GM18870 (cell line): ENCODE results near the gene SOX2.

Experiments
- ATAC-seq: cut with Tn5 transposase; IDR thresholded peaks from one replicate; pipeline ENCODE4 v1.9.1; 2021; ENCODE audit warnings: moderate library complexity; ENCODE audit not compliant: unreplicated experiment

SOX2 gene

DNA sequence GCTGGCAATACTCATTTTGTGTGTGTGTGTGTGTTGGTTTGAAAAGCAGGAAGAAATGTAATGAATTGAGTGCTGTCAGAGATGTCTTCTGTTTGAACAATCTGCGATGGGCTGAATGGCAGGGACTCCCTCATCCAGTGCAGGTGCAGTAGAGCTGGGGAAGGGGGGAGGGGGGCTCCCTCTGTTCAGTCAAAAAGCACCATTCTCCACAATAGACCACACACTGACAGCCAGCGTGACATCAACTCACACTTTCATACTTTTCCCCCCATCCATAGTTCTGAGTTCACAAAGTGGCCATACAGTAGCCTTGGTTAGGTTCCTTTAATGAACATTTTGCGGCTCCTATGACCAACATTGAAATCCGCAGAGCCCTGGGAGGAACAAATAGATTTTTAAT, 10.4 kb downstream of the SOX2 start:
- no peak for ATAC-seq

DNA sequence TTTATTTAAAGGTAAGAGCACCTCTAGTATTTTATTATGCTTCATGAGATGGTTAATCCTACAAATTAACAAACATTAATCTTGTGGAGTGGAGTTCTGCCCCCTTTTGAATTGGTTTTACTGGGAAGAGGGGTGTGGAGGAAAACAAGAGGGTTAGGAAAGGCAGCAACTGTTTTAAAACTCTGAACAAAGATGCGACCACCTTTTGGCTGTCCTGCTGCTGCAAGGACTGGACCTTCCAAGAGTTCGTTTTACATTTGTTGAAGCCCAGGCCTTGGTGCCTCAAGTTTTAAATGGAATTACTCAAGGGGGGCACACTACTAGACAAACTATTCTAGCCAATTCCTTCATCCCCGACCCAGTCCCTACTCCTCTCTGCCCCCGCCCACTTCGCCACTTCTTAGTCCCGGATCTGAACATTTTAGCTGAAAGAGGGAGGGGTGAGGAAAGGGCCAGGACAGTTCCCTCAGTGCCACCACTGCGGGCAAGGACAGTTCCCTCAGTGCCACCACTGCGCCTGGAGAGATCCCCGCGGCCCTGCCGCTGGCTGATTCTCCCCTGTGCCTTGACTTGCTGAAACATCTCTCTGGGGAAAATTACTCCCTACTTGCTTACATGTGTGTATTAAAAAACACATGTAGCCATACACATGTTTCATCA, 11.2 kb downstream of the SOX2 start:
- no peak for ATAC-seq

DNA sequence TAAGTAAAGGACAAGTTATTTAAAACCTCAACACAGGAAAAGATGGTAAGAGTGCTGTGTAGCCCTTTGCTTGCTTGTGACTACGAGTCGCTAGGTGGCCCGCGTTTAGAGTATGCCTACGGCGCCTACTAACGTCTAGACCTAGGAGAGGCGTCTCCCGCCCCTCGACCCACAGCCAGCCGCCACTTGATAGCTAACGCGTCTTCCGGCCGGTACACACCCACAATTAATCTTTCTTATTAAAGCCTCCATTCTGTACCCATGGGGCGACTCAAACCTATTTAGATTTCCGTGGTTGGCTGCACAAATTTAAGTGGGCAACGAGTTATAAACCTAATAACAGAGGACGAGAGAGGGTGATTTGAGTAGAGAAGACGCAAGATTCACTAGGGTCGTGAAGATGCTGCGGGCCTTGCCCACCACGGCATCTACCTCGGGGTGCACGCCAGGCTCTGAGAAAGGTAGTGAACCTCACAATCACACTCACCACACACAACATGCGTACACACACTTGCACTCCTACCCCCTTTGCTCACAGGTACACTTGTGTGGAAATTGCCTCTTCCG, 12.0 kb downstream of the SOX2 start:
- no peak for ATAC-seq

DNA sequence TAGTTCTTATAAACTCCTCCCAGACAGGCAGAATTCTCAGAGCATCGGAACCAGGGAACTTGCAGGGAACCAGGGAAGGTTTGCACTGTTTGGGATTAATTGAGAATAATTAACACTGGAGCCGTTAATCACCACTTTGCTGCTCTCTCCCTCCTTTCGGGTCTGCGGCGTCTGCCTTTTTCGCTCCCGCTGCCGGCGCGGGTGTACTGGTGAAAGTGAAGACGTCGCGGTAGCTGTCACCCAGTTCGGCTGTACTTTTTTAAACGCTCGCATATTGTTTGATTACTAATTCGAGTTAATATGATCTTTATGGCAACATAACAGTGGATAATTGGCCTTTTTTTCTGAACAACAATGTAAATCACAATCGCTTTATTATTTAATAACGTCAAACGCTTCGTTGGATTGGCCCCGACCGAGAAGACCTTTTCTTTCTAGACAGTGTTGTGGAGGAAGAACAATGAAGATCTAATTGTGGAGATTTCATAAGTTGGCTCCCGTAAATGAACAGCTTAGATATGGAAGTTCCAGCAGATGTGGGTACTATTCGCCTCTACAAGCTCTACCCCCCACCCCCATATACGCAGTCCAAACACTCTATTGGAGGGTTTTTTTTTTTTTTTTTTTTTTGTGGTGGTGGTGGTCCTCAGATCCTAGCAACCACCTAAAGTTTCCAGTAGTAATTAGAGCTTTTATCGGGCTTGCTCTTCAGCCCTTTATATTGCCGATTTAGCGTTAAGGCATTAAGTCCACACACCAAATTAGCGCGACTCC, 12.7 kb downstream of the SOX2 start:
- ATAC-seq, result no peak

DNA sequence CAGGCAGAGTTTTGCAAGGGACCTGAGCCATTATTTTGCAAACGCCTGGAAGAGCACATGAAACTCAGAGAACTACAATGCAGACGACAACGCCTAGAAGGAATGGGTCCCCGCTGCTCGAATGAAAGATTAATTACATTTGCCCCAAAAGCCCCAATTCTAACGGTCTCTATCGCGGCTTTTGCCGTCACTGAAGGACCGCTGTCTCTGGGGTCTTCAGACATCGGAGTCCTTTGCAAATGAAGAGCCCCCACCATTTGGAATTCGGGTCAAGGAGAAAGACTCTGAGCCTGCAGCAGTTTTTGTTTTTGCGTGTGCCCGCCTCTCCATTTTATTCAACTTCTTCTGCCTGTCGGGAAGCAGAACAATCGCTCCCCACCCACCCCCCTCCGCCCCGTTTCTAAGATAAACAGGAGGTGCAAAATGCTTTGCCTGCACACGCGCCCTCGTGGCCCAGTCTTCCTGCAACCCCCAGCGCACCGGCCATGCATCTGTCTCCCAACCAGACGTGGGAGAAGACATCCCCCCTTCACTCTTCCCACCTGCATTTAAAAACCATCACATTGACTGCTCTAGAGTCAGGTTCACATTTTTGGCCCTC, 13.5 kb downstream of the SOX2 start:
- no peak for ATAC-seq

DNA sequence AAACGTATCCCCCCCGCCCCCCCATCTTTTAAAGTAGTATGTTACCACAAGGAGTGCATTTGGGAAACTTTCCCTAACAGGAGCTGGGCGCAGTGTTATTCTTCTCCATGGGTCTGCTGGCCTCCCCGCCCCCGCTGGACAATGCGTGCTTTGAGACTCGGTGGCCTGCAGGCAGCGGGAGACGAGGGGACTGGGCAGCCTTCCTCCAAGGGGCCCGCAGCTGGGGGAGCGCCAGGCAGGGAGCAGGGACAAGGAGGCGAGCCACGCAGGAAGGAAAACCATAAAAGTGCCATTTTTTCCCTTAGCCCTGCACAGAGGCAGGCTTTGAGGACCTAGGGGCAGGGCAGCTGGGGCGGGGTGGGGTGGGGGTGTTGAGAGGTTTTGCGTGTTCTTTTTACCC, 14.1 kb downstream of the SOX2 start:
- no peak for ATAC-seq

DNA sequence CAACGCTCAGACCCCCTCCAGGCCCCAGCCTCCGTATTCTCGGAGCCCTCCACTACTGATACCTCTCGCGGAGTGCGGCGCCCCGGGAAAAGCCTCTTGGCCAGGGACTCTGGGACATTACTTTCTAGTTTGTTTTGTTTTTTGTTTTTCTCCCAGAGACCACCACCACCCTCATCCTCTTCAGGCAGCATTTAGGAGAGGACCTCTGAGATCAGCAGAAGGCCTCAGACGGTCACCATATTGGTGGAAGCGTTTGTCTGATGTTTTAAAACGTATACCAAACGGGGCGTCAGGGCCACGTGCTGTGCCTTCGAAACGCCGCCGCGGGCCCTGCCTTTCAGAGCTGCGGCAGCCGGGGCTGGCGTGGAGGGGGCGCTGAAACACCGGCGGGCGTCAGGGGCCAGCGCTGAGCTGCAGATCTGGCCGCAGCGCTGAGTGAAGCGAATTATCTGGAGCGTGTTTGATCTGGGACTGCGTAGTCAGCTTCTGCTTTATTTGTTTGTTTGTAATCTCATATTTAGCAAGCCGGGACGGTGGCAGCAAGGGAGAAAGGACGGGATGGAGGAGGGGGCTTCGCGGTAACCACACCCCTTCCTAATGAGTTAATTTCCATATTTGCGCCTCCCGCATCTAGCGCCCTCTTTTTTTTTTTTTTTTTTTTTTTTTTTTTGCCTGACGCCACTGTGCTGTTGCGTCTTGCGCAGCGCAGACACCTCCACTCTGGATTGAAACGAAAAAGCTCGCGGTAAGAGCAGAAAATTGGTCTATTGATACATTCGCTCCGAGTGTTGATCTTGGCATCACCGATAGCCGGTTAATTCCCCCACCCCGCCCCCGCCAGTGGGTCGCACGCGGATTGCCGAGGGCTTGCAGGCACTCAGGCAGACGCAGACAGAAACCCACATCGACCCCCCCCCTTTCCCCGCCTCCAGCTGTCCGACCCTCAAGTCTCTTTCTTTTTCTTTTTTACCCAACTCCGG, 14.9 kb downstream of the SOX2 start:
- ATAC-seq, result no peak

DNA sequence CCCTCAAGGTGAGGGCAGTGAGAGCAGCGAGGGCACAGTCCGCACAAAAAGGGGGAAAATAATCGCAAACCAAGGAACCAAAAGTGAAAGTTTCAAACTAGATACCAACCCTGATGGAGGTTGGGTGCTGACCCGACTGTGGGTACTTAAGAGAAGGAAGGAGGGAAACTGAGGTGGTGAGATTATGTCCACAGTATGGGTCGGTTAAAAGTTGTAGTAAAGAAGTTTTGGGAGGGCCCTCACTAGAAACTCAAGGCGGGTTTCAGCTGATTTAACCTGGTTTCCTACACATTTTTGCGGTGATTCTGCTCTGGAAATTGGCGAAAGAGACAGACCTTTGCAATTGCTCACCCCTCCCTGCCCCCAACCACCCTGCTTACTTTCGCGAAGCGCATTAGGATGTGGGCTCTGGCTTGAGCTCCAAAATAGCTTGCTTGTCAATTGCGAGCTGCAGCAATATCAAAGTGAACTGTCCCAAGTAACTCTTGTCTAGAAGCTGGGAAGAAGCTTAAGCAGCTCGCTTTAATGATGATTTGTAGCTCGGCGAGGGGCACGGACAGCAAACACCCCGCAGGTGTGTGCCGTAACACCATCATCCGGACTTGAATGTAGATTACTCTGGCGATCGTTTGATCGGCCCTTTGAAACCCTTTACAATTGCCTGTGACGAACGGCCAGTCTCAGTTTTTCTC, 15.8 kb downstream of the SOX2 start:
- no peak for ATAC-seq

DNA sequence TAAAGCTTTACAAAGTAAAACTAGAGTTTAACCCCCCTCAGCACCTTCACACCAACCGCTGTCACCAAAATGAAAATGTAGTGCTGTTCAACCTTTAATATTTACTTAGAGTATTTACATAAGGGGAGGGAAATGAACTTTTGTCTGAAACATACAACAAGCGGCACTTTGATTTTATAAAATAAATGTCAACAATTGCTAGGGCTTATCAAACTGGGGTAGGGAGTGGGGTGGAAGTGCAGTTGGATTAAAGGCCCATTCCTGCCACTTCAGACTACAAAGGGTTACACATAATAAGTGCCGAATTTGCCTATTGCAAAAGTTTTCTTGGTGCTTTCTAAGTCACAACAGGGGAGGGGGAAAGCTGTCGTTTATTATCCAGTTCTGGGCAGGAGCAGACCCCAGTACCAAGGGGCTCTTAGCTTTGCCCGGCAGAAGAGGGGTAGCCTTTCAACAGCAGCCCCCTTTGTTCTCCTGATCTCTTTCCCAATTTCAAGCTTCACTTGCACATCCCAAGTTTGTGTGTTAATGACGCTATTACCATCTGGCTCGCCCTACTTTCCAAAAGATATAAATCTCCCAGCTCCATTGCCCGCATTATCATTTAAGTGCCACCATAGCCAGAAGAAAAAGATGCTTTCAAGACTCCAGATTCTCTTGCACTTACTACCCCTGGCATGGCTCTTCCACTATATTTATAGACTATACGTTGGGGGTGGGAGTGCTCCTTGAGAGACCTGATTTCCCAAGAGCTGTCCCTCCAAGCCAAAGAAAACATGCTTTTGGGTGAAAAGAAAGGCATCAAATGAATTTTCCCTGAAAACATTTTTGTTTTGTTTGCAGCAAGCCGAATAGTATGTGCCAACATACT, 17.0 kb downstream of the SOX2 start:
- no peak for ATAC-seq

DNA sequence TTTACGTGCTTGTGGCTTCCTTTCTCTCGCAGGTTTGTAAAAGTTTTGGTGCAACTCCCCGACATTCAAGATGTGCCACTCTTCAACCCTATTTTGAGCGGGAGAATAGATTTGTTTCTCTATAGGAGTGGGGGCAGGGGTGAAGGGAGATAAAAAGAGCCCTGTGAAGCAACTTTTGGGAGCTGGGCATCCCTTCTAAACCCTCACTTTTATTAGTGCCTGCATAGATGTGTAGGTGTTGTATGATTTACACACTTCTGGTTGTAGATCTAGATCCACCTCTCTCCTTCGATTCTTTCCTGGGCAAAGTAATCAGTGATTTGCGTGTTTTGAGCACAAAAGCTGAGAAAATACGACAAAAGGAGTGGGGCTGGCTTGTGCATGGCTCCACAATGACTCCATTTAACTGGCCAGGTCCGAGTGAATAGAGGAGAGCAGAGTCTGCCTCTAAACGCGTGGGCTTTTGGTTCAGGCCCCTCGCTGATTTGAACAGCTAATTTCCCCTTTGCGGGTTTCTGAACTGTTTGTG, 17.7 kb downstream of the SOX2 start:
- no peak for ATAC-seq

DNA sequence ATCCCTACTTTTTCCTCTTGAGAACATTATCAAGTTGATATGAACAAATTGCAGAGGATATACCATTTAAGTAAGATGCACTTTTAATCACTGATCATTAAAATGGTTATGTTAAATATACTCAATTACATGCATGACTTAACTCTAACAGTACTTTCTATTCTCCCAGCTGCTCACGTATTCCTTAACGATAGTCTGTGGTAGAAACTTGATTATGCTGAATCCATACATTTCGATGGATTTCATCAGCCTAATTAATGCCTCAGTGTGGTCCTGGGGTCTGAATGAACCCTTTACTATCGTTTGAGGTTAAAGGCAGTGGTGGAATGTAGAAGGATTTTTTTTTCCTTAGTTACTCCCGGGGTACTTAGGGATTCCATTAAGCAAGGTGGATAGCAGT, 18.6 kb downstream of the SOX2 start:
- ATAC-seq, result no peak

DNA sequence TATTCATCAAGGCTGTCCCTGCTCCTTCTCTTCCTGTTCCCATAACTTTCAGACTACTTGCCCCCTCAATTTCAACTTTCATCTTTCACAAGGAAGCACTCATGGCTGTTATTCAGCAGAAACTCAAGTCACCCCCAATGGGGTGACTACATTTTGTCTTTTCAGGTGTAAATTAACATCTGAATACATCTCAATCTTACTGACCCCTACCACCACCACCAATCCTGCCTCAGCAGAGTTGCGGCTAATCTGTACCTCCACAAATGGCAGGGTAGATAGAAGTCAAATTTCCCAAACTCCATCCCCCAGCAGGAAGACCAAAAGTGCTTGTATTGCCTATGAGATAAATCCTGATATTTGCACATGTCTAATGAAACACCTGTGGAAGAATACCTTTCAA, 19.2 kb downstream of the SOX2 start:
- ATAC-seq, result no peak

DNA sequence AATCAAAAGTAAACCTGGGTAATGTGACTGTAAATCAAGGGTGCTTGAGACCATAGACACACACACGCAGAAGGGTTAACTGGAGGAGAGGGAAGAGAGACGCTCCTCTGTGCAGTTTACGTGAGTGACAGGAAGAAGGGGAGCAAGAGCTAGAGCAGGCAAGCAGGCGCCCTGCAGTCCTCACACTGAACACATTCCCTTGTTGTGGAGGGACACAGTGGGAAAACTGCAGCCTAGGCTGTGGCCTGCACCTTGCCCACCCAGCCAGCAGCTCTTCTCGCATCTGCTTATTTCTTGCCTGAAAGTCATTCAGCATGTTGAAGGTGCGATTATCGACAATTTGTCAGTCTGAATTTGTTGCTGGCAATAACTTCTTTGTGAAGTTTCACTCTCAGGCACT, 24.2 kb downstream of the SOX2 start:
- no peak for ATAC-seq

DNA sequence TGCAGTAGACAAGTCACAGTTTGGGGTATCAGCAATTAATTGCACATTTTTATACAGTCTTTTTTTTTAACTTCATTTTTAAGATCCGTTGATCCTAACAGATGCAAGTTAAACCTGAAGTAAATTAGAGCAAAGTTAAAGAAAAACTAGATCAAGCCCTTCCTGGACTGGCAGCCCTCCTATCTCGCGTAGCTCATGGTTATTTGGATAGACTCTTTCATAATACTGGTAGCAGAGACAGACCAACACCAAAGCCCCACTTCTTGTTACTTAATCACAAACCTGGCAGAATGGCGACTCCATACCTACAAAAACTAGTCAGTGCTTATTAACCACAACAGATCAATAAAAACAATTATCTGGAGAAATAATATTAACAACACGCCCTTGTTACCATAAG, 26.8 kb downstream of the SOX2 start:
- no peak for ATAC-seq

DNA sequence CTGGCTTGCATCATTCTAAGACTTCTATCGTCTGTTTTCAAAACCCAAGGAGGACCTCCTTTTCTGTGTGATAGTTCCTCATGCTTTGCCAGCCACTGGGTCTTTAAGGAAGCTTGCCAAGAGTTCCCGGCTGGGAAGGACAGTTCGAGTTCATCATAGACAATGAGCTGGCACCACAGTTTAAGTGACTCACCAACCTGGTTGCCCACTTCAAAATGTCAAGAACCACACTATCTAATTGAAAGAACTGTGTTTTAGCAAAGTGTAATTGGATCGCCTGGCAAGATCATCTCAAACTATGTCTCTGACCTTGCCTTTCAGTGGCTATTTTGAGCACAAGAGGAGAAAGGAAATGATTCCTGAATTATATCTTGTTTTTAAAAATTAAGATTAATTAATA, 27.9 kb downstream of the SOX2 start:
- ATAC-seq, result no peak

DNA sequence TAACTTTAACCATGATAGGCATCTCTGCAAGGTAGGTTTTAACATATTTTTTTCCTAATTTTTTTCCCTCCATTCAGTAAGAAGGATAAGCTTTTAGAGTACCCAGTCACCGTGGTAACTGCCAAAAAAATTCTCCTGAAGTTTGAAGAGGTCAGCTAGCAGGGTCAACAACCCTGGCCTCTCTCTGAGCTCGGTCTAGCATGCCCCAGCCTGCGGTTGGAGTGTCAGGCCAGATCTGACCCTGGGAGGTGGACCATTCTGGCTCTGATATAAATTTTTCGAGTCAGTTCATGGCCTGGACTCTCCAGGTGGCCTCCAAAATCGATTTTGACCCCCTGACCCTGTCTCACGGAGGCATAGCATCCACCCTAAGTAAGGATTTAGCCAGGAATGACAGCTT, 29.7 kb downstream of the SOX2 start:
- ATAC-seq, result no peak

DNA sequence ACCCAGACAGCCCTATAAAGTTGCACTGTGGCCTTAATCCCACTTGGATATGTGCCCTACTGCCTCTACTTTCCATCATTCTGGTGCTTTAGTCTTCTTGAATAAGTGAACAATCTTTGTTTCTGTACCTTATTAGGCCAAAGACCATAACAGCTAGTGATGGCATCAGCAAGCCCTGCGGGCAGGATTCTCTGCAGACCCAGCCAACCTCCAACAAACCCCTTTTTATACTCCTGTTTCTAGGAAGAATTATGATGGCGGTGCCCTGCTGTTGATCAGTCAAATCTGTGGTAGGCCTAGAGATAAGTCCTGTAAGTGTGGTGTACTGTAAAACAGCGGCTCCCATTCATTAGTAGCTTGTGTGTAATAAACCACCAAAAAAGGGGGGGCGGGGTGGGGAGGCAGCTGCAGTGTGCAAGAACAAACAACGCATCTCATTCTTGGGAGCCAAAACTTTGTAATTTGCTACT, 40.5 kb downstream of the SOX2 start:
- ATAC-seq, result no peak

DNA sequence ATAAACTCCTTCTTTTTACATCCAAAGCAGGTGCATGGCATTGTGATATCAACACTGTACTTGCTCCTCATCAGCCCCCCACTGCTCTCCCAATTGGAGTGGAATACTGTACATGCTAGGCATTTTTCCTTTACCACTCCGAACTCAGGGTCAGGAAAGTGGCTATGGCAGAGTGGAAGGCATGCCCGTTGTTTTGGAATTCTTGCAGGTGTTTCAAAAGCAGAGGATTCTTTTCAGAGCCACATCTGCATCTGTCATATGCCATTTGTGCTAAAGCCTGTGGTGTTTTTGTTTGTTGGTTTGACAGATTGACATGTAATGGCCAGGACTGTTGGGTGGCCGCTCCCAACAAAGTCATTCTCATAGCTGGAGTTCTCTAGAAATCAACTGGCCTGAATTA, 41.7 kb downstream of the SOX2 start:
- ATAC-seq, result no peak

DNA sequence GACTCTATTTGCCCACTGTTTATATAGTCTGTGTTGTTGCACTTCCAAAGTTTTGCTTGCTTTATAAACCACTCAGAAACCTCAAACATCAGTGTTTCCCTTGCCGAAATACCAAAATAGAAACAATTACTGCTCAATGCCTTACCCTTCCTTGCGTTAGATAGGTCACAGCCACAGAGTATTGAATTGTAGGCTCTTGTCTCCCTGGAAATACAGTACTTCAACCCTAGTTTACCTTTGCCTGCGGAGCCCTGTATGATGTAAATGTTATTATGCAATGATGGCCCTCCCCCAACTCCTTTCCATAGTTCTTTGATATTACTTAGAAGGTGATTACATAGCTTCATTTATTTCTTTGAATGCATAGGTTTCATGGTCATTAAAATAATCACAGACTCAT, 44.2 kb downstream of the SOX2 start:
- ATAC-seq, result no peak
